GDM1 (cell line): ENCODE measurements around the gene ADAMTS1.
"Not testable (repeated sequence)": the region's sequence is repeated elsewhere in the genome, so short reads cannot be mapped to it uniquely, and the experiment has no call there.

Experiments used
- DNase-seq: peaks from one replicate; lab custom pipeline; 2025; lab: John Stamatoyannopoulos, UW

ADAMTS1 gene

DNA sequence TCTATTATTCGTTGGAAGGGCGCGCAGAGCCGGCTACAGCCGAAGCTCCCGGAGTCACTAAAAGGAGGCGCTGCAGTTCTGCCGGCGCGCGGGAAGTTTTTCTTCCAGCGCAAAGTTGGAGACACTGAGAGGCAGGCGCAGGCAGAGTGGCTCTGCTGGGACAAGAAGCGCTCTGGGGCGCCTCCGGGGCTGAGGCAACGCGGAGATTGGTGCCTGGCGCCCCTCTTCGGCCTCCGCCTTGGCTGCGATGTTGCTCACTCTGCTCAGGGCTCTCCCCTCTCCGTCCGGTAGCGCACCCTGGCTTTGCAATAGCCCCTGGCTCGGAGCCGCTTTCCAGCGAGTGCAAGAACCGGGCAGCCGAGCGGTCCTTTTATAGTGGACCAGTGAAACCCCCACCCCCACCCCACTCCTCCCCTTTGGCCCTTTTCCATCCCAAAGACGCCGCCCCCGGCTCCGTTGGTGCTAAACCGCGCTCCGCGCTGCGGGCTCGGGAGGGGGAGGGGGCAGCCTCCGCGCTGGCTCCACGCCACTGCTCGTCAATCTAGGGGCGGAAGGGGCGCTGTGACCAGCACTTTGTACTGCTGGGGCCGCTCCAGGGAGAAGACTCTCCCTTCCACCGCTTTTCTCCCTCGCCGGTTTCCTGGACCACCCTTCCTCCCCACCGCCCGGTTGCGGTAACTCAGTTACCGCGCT, at the start of gene ADAMTS1:
Gene ADAMTS1, minus strand, starts transcription at position 344 of the 693 bp plus-strand sequence. CDS start 455 bp downstream, outside the sequence.
- DNase-seq: no peak

DNA sequence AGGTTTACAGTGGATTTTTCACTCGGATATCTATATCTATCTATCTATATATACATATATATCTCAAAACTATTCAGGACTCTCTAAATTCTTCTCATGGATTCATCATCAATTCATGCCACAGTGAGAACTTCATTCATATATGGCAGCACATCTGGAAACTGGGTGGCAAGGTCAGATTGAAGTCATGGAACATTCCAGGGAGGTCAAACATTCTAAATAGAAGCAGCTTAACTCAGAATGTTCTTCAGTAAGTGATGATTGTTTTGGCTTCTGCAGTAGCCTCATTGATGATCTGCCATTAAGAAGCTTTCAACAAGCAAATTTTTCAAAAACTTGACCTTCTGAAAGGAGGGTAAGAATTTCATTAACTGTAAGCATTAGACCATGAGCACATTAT, 46.9 kb upstream of the ADAMTS1 start:
- DNase-seq: no peak

DNA sequence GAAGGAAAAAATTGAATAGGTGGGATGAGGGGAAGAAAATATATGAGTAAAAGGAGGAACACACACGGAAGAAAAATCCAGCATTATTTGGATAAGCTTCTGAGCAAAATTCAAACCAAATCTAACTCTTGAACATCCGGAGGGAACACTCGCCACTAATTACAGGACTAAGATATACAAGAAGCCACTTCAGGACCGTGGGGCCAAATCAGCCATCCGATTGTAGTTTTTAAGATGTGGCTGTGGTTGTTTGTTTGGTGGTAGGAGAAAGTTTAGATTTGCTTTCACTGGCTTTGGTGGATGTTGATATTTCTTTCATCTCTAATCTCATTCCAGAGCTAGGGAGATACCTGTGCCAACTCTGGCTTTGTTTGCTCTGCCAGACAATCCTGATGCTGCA, 43.7 kb upstream of the ADAMTS1 start:
- DNase-seq: no peak

- DNase-seq: no peak
Observed at GRCh38 chr21:26888256-26888655, 43.0 kb upstream of the ADAMTS1 start.

DNA sequence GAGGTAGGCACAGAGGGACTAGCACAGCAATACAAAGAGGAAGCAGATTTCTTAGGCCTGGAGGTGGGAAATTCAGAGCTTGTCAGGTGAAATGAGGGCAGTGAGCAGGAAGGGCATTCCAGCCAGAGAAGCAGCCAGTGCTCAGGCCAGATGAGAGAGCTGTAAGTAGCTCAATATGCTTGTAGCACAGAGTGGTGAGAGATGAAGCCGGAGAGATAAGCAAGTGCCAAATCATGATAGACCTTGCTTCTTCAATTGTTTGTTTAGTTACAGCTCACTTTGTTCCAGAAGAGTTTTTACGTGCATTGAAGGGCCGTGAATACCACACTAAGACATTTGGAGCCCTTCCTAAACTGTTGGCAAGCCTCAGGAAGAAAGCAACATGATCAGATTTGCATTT, 42.0 kb upstream of the ADAMTS1 start:
- DNase-seq: no peak

- no peak for DNase-seq
Observed at GRCh38 chr21:26884436-26884835, 39.2 kb upstream of the ADAMTS1 start.

DNA sequence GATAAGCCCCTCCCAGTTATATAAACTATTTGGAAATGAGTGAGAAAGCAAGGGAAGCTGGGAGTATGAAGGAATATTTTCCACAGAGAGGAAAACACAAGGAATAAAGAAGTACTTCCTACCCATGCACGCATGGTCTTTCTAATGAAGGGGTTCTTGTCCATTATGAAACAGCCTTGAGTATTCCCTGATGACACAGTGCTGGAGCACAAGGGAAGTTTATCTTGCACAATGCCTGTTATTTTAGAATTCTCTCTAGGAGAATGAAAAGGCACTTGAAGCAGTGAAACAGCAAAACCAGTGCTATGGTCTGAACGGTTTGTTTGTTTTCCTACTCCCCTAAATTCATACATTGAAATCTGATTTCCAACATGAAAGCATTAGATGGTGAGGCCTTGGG, 38.6 kb upstream of the ADAMTS1 start:
- DNase-seq: no peak

GRCh38 chr21:26881504-26882228, 36.5 kb upstream of the ADAMTS1 start:
- DNase-seq: no peak

GRCh38 chr21:26877018-26877417, 31.8 kb upstream of the ADAMTS1 start:
- DNase-seq: no peak

DNA sequence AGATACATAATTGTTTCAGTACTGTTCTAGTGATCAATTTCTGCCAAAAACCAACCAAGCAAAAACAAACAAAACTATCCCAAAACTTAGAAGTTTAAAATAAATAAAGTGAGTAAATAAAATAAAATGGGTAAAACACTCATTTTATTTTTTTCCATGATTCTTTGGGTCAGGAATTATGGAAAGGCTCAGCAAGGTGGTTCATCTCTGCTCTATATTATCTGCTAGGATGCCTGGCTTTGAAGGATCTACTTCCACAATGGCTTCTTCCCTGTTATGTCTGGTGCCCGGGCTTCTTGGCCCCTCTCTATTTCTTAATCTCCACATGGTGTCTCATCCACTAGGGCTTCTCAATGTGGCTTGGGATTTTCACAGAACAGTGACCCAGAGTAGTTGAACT, 29.1 kb upstream of the ADAMTS1 start:
- DNase-seq: no peak

- no peak for DNase-seq
Observed at GRCh38 chr21:26865857-26866256, 20.6 kb upstream of the ADAMTS1 start.

- not testable (repeated sequence) for DNase-seq
Observed at GRCh38 chr21:26856871-26857350, 11.7 kb upstream of the ADAMTS1 start.

DNA sequence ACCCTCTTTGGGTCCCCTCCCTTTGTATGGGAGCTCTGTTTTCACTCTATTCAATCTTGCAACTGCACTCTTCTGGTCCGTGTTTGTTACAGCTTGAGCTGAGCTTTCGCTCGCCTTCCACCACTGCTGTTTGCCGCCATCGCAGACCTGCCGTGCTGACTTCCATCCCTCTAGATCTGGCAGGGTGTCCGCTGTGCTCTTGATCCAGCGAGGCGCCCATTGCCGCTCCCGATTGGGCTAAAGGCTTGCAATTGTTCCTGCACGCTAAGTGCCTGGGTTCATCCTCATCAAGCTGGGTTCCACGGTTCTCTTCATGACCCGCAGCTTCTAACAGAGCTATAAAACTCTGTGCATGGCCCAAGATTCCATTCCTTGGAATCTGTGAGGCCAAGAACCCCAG, 9.5 kb upstream of the ADAMTS1 start:
- DNase-seq: not testable (repeated sequence)

DNA sequence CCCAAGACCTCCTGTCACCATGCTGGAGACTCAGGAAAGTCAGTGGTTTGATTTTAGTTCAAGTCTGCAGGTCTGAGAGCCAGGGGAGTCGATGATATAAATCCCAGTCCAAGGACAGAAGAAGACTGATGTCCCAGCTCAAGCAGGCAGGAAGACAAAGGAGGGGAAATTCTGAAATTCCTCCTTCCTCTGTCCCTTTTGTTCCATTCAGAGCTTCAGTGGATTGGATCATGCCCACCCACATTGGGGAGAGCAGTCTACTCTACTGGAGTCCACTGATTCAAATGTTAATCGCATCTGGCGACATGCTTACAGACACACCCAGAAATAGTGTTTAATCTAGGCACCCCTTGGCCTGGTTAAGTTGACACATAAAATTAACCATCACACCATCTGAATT, 7.2 kb upstream of the ADAMTS1 start:
- no peak for DNase-seq

DNA sequence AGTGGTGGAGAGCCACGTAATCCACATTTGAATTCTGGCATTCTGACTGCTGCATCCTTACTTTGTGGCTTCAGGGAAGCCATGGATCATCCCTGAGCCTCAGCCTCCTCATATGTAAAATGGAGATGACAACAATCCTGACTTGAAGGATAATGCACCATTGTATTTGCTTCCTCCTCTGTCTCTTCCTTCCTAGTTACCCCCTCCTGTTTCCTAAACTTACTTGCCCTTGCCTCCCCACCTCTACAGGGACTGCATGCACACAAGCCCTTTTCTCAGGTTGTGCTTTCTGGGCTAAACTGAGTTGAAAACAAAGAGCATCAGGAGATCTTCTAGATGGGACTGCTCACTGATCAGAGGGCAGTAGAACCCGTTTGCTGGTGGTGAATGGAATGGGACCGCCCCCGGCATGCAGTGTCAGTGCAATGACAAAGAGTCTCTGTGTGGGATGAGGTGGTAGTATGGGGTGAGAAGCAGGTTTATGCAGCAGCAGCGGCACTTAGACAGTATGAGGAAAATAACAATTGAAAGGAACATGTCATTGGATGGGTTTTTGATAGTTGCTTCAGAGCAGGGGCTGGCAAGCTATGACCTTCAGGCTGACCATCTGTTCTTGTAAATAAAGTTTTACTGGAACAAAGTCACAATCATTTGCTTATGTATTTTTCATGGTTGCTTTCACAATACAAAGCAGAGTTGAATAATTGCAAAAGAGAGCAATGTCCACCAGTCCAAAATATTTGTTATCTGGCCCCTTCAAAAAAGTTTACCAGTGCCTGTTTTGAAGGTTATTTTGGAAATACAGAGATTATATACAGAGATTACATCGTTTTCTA, 6.1 kb upstream of the ADAMTS1 start:
- no peak for DNase-seq

DNA sequence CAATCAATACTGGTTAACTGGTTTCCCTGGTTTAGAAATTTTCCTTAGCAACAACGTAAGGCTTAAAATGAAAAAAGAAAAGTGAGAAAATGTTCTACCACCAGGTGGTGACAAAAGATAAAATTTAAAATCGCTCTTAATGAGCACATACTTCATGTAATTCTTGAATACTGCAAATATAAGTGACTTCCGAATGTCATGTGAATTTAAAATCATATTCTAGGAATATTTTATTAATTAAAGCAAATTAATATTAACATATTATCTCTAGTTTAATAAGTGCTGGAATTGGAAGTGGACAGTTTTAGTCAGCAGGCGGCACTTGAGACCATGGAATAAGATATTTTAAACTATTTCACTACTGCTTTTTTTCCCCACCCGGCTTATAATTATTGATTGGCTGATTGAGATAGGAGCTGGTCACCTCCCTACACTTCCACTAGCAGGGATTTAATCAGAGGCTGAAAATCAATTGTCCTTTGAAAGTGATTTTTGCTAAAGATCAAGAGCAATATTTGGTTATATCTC, 5.0 kb upstream of the ADAMTS1 start:
- DNase-seq: no peak

GRCh38 chr21:26849428-26850115, 4.4 kb upstream of the ADAMTS1 start:
- DNase-seq: no peak

DNA sequence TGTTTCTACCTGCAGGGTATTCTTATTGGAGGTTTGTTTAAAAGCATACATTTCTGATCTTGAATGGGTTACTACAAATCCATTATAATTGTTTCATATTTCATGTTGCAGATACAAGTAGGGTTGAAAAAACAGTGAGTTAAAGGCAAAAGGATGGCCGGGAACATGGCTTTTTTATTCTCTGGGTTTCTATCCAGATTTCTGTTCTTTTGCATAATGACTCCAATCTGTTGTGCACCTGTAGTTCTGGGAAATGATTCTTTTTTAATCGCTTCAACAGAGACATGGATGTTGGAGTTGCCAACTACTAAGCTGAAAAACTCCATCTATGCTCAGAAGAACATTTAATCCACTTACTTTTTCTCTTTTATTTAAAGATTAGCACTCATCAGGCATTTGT, 2.7 kb upstream of the ADAMTS1 start:
- DNase-seq: no peak

DNA sequence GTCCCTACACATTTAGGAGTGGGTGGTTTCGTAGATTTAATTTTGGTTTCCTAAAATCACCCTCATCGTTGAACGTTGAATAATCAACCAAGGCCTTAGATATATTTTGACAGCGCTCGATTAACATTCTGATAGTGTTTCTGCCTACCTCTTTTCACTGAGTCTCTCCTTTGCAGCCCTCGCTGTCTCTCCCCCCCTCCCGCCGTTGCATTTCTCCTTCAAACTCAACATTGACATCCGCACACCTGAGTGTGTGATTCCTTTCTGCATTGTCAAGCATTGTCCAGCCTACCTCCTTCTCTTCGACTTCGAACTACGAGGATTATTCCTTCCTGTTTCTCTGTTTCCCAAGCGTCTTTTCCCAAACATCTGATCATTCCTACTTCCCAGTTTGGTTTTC, 1.8 kb upstream of the ADAMTS1 start:
- DNase-seq: no peak

GRCh38 chr21:26846036-26846931, 1.1 kb upstream of the ADAMTS1 start:
- DNase-seq: no peak

DNA sequence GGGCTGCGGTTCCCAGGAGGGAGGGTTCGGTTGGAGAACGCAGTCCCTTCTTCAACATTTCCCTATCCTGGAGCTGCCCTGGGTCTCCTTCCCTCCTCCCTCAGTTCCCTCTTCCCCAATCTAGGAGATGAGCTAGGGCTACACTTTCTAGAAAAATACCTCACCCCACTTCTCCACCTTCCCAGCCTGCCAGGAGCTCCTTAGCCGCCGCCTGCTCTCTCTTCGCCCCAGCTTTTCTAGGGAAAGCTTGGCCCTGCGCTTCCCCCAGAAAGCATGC, 488 bp upstream of the ADAMTS1 start:
- no peak for DNase-seq
